ENCODE data around the gene INSYN1. TPM values are rescaled to one million over a fixed set of nuclear protein-coding genes. Genes with fewer than 3 reads are reported as not detected.

The INSYN1 gene
- total RNA-seq, 4 donors from 2014 or later, result 2.6 to 4.7 (median 3.7) TPM

- TF ChIP-seq CTCF (IDR thresholded peaks at IDR 0.05; ENCODE audit: low read depth), result no peak
Observed at GRCh38 chr15:73750951-73751350, 2.2 kb downstream of the INSYN1 start.

- TF ChIP-seq CTCF (IDR thresholded peaks at IDR 0.05; ENCODE audit: low read depth), result no peak
Observed at GRCh38 chr15:73750438-73750837, 2.7 kb downstream of the INSYN1 start.

GRCh38 chr15:73749971-73750370 is 3.2 kb downstream of the INSYN1 start:
- no peak for TF ChIP-seq CTCF (IDR thresholded peaks at IDR 0.05; ENCODE audit: low read depth)

GRCh38 chr15:73749533-73749932 is 3.6 kb downstream of the INSYN1 start:
- TF ChIP-seq CTCF (IDR thresholded peaks at IDR 0.05; ENCODE audit: low read depth), result no peak

- no peak for TF ChIP-seq CTCF (IDR thresholded peaks at IDR 0.05; ENCODE audit: low read depth)
Observed at GRCh38 chr15:73748730-73749129, 4.4 kb downstream of the INSYN1 start.

GRCh38 chr15:73747847-73748590 is 5.1 kb downstream of the INSYN1 start:
- TF ChIP-seq CTCF (IDR thresholded peaks at IDR 0.05; ENCODE audit: low read depth), result no peak

- TF ChIP-seq CTCF (IDR thresholded peaks at IDR 0.05; ENCODE audit: low read depth), result no peak
Observed at GRCh38 chr15:73746883-73747282, 6.3 kb downstream of the INSYN1 start.
